Nephron (organoid): ENCODE measurements around the gene LIN7C.

Experiments used
- H3K27ac Mint-ChIP-seq, 3 experiments: 2 replicates each; pipeline ENCODE4 v1.8.0; 2020; ENCODE audit warnings: mixed read lengths in 3 of 3, mild to moderate bottlenecking in 2 of 3, moderate library complexity in 1 of 3
- H3K27me3 Mint-ChIP-seq: 2 replicates; pipeline ENCODE4 v1.8.0; 2021; ENCODE audit warnings: low read depth, mild to moderate bottlenecking, moderate library complexity, mixed read lengths
- H3K36me3 Mint-ChIP-seq: 2 replicates; pipeline ENCODE4 v1.8.0; 2020; ENCODE audit warnings: low read depth, mixed read lengths
- H3K4me1 Mint-ChIP-seq: 2 replicates; pipeline ENCODE4 v1.8.0; 2020; ENCODE audit warnings: mixed read lengths
- H3K4me3 Mint-ChIP-seq, 3 experiments: 2 replicates each; pipeline ENCODE4 v1.8.0; 2020; ENCODE audit warnings: mild to moderate bottlenecking in 3 of 3, mixed read lengths in 3 of 3, moderate library complexity in 2 of 3
- H3K9me3 Mint-ChIP-seq: 2 replicates; pipeline ENCODE4 v1.8.0; 2020; ENCODE audit warnings: mixed read lengths
- CTCF ChIP-seq, 3 experiments: fragments of 200-600 bp; sonication (generic); IDR thresholded peaks; one replicate each; pipeline ENCODE4 v1.5.0; 2021; ENCODE audit warnings: antibody characterized with exemption in 3 of 3; ENCODE audit not compliant: unreplicated experiment in 3 of 3

Gene LIN7C

DNA sequence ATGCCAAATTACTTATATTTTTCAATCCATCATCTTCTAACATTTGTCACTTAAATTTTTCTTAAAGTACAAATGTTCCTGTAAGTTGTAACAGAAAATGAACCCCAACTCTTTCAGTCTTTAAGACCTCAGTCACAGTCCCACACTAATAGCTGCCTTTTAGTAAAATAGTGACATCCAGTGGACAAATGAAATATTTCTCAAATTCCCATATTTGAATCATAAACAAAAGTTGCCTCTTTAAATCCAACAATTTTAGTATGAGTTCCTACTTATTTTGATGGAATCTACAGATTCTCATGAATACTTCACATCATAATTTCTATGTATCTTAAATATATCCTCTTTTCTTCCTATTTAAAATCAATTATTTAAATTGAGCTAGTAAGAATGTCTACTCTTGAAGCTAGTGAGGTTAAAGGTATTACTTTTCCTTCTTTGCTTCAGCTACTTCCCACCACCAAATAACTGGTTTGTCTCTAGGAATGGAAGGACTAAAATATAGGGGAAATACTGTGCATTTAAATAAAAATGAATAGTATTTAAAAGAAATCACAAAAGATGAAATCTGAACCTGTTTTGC lies 9.2 kb downstream of the LIN7C start:
- peaks cover 49% of the 10 kb centered on the region for H3K36me3 Mint-ChIP-seq
- no peaks in the 10 kb centered on the region for H3K9me3 Mint-ChIP-seq

GRCh38 chr11:27496461-27496860 lies 10.1 kb downstream of the LIN7C start:
- Mint-ChIP-seq H3K4me1 (peaks cover 27% of the 10 kb centered on the region), H3K27me3 (no peaks in the 10 kb centered on the region), H3K27ac (peak overlapping the region; percentile 56 to 75 (median 67)), H3K9me3 (no peaks in the 10 kb centered on the region), H3K4me3 (peak overlapping the region in 1 of 3 experiments; percentile 64), H3K36me3 (peaks cover 52% of the 10 kb centered on the region)
- TF ChIP-seq CTCF (IDR thresholded peaks at IDR 0.05; ENCODE audit: unreplicated experiment in 3 of 3): no peak

More for the DNA sequence above, 9.2 kb downstream of the LIN7C start:
- TF ChIP-seq CTCF (IDR thresholded peaks at IDR 0.05; ENCODE audit: unreplicated experiment in 3 of 3): peak; percentile 37 to 65 (median 51)
- peak overlapping the region in 1 of 3 experiments; percentile 30 for H3K4me3 Mint-ChIP-seq
- H3K4me1 Mint-ChIP-seq: peaks cover 33% of the 10 kb centered on the region
- H3K27me3 Mint-ChIP-seq: no peaks in the 10 kb centered on the region
- peak overlapping the region in 2 of 3 experiments; percentile 53 to 82 for H3K27ac Mint-ChIP-seq

- Mint-ChIP-seq H3K4me1 (peaks cover 27% of the 10 kb centered on the region), H3K36me3 (peaks cover 58% of the 10 kb centered on the region), H3K27ac (peak overlapping the region; percentile 56 to 75 (median 67)), H3K27me3 (no peaks in the 10 kb centered on the region), H3K9me3 (no peaks in the 10 kb centered on the region), H3K4me3 (no peak overlapping the region)
- TF ChIP-seq CTCF (IDR thresholded peaks at IDR 0.05; ENCODE audit: unreplicated experiment in 3 of 3): no peak
Measured at GRCh38 chr11:27495710-27496300, 10.8 kb downstream of the LIN7C start.

DNA sequence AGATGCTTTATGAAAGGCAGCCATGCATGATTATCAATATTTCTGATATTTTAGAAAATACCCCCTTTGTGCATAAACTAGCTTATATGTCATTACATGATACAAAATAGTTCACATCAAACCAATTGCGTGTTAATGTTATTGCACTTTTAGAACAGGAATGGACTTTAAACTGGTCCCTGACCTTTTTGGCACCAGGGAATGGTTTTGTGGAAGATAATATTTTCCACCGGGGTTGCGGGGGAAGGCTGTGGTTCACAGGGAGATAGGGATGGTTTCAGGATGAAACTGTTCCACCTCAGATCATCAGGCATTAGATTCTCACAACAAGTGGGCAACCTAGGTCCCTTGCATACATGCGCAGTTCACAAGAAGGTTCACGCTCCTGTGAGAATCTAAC lies 17.5 kb downstream of the LIN7C start:
- no peak for TF ChIP-seq CTCF (IDR thresholded peaks at IDR 0.05; ENCODE audit: unreplicated experiment in 3 of 3)
- H3K4me3 Mint-ChIP-seq: no peak overlapping the region
- H3K27me3 Mint-ChIP-seq: no peaks in the 10 kb centered on the region
- H3K36me3 Mint-ChIP-seq: peaks cover 45% of the 10 kb centered on the region
- H3K4me1 Mint-ChIP-seq: peaks cover 5% of the 10 kb centered on the region
- no peaks in the 10 kb centered on the region for H3K9me3 Mint-ChIP-seq
- H3K27ac Mint-ChIP-seq: no peak overlapping the region

- no peak overlapping the region for H3K4me3 Mint-ChIP-seq
Measured at GRCh38 chr11:27487706-27488105, 18.9 kb downstream of the LIN7C start.

More at GRCh38 chr11:27487706-27488105, 18.9 kb downstream of the LIN7C start:
- Mint-ChIP-seq H3K27me3 (no peaks in the 10 kb centered on the region), H3K27ac (no peak overlapping the region), H3K9me3 (no peaks in the 10 kb centered on the region), H3K4me1 (peaks cover 5% of the 10 kb centered on the region), H3K36me3 (peaks cover 37% of the 10 kb centered on the region)
- no peak for TF ChIP-seq CTCF (IDR thresholded peaks at IDR 0.05; ENCODE audit: unreplicated experiment in 3 of 3)
